K562 (cell line): ENCODE results near the gene MBP. TPM values are rescaled to one million over a fixed set of nuclear protein-coding genes. Genes with fewer than 3 reads are reported as not detected.

Source experiments
- ATAC-seq: fragments of 200-7000 bp; cut with Tn5 transposase; 3 replicates; pipeline ENCODE4 v1.9.1; 2020; ENCODE audit warnings: moderate library complexity
- BruUV-seq: library from RNA; stranded (reverse); fragments of 400-500 nt; replicated peaks from 2 replicates; lab custom pipeline; 2021; lab: Mats Ljungman, UMichigan
- CTCF ChIA-PET: fragments of 300-600 bp; formaldehyde crosslinking; extraction: SDS; loops from one replicate; lab custom pipeline; 2021; ENCODE audit warnings: low intra/inter-chr PET ratio; lab: Yijun Ruan, JAX
- POLR2A ChIA-PET: fragments of 300-600, 350-650 bp; sonication (Branson Sonifier 250); formaldehyde crosslinking; extraction: SDS; loops from one replicate; lab custom pipeline; 2021; ENCODE audit warnings: antibody characterized with exemption, inconsistent platforms; lab: Yijun Ruan, JAX
- DNase-seq, 4 experiments: peaks; one replicate each; pipeline versions ENCODE4 v3.0.0 to v3.0.0-alpha.2; 2011 to 2018; ENCODE audit warnings: low spot score in 3 of 4, mixed read lengths in 3 of 4; ENCODE audit errors: extremely low read depth in 1 of 4
- FAIRE-seq: peaks from 2 replicates; lab custom pipeline; 2011; peaks lifted over from hg19 to GRCh38; lab: Jason Lieb, UNC
- H2AFZ ChIP-seq: 2 replicates; pipeline ENCODE4 v1.6.0; 2011; ENCODE audit warnings: low read depth, low read length, control low read depth, inconsistent platforms
- H3K27ac ChIP-seq: fragments of 200-600 bp; 3 replicates; pipeline ENCODE4 v1.8.0; 2011; ENCODE audit warnings: low read depth, mild to moderate bottlenecking, control low read depth, inconsistent platforms, low read length, moderate library complexity, mixed read lengths; ENCODE audit errors: extremely low read depth
- H3K27me3 ChIP-seq, 2 experiments: fragments of 300-600 bp in 1 of 2; 2 replicates in 1 of 2; 3 replicates in 1 of 2; pipeline versions ENCODE4 v1.6.0 to v1.8.0; 2011; ENCODE audit warnings: inconsistent platforms in 2 of 2, low read length in 2 of 2, mild to moderate bottlenecking in 1 of 2, mixed read lengths in 1 of 2, moderate library complexity in 1 of 2; ENCODE audit not compliant: control insufficient read depth in 2 of 2, insufficient read depth in 2 of 2
- H3K36me3 ChIP-seq: fragments of 300-600 bp; 3 replicates; pipeline ENCODE4 v1.8.0; 2011; ENCODE audit warnings: mild to moderate bottlenecking, low read length, inconsistent platforms; ENCODE audit not compliant: control insufficient read depth, insufficient read depth
- H3K4me1 ChIP-seq, 2 experiments: fragments of 200-600 bp in 1 of 2; replicated peaks in 1 of 2; 2 replicates in 1 of 2; 3 replicates in 1 of 2; pipeline versions ENCODE4 v1.5.1 to v1.8.0; 2011; ENCODE audit warnings: inconsistent platforms in 2 of 2, low read length in 2 of 2, mild to moderate bottlenecking in 1 of 2, mixed read lengths in 1 of 2, moderate library complexity in 1 of 2; ENCODE audit not compliant: control insufficient read depth in 2 of 2, insufficient read depth in 2 of 2
- H3K4me2 ChIP-seq: 2 replicates; pipeline ENCODE4 v1.6.1; 2011; ENCODE audit warnings: low read length, control low read depth, inconsistent platforms, mixed read lengths; ENCODE audit not compliant: insufficient read depth
- H3K4me3 ChIP-seq: fragments of 200-600 bp; sonication (generic), shearing (Covaris generic); 2 replicates; pipeline ENCODE4 v1.5.1; 2016; ENCODE audit warnings: control low read depth, inconsistent platforms
- H3K79me2 ChIP-seq: fragments of 200-600 bp; 3 replicates; pipeline ENCODE4 v1.8.0; 2011; ENCODE audit warnings: low read length, inconsistent platforms; ENCODE audit not compliant: control insufficient read depth, insufficient read depth
- H3K9ac ChIP-seq, 2 experiments: 2 replicates each; pipeline versions ENCODE4 v1.6.0 to v1.6.1; 2011; ENCODE audit warnings: low read depth in 2 of 2, low read length in 2 of 2, control low read depth in 1 of 2, inconsistent platforms in 1 of 2, mild to moderate bottlenecking in 1 of 2, mixed read lengths in 1 of 2; ENCODE audit not compliant: insufficient read depth in 1 of 2
- H3K9me1 ChIP-seq: one replicate; pipeline ENCODE4 v1.6.0; 2011; ENCODE audit warnings: inconsistent platforms, mild to moderate bottlenecking, low read length, moderate library complexity; ENCODE audit not compliant: control insufficient read depth, insufficient read depth
- H3K9me3 ChIP-seq: replicated peaks from 2 replicates; pipeline ENCODE4 v1.5.1; 2011; ENCODE audit warnings: low read depth, low read length, inconsistent platforms; ENCODE audit not compliant: control insufficient read depth, insufficient read depth
- H4K20me1 ChIP-seq: replicated peaks from 2 replicates; pipeline ENCODE4 v1.6.1; 2011; ENCODE audit warnings: low read length, inconsistent platforms, mixed read lengths; ENCODE audit not compliant: control insufficient read depth, insufficient read depth
- COPS2 ChIP-seq: fragments of 450-650 bp; conservative IDR thresholded peaks from 2 replicates; pipeline ENCODE4 v1.6.1; 2016; ENCODE audit warnings: mild to moderate bottlenecking, moderate library complexity
- EP400 ChIP-seq: fragments of 450-650 bp; IDR thresholded peaks from 2 replicates; pipeline ENCODE4 v1.6.1; 2017; ENCODE audit warnings: antibody characterized with exemption, mild to moderate bottlenecking, moderate library complexity
- ESRRB ChIP-seq: fragments of 250-450 bp; sonication (Bioruptor Pico); IDR thresholded peaks from 2 replicates; pipeline ENCODE4 v1.5.0; 2020; ENCODE audit warnings: mild to moderate bottlenecking, moderate library complexity, borderline replicate concordance
- HNRNPUL1 ChIP-seq: fragments of 200-400 bp; formaldehyde crosslinking; IDR thresholded peaks from 2 replicates; pipeline ENCODE4 v1.6.1; 2017; ENCODE audit warnings: low read length
- MAFF ChIP-seq: IDR thresholded peaks from 2 replicates; pipeline ENCODE4 v1.6.1; 2012; ENCODE audit warnings: low read length, improper control_type of control experiment
- MCM3 ChIP-seq: fragments of 450-650 bp; IDR thresholded peaks from 2 replicates; pipeline ENCODE4 v1.6.1; 2016
- MTA2 ChIP-seq: fragments of 450-650 bp; IDR thresholded peaks from 2 replicates; pipeline ENCODE4 v1.6.1; 2016; ENCODE audit warnings: low read depth
- POLR2AphosphoS5 ChIP-seq: IDR thresholded peaks from 2 replicates; pipeline ENCODE4 v1.6.1; 2011; ENCODE audit warnings: mild to moderate bottlenecking, low read depth, low read length, moderate library complexity; ENCODE audit not compliant: control insufficient read depth, insufficient read depth
- RBM15 ChIP-seq: fragments of 200-400 bp; formaldehyde crosslinking; IDR thresholded peaks from 2 replicates; pipeline ENCODE4 v1.6.1; 2018; ENCODE audit warnings: mild to moderate bottlenecking, low read length, moderate library complexity; ENCODE audit not compliant: insufficient read depth
- RFX1 ChIP-seq: fragments of 450-650 bp; IDR thresholded peaks from 2 replicates; pipeline ENCODE4 v1.6.1; 2016; ENCODE audit warnings: mild to moderate bottlenecking, moderate library complexity
- SLC30A9 ChIP-seq: fragments of 250-450 bp; sonication (Bioruptor Pico); IDR thresholded peaks from 2 replicates; pipeline ENCODE4 v1.8.0; 2022; ENCODE audit warnings: mild to moderate bottlenecking, moderate library complexity
- SNRNP70 ChIP-seq: fragments of 200-400 bp; formaldehyde crosslinking; optimal IDR thresholded peaks from 2 replicates; pipeline ENCODE3; 2017; ENCODE audit warnings: low read depth, low read length
- ZBTB8A ChIP-seq: fragments of 450-650 bp; IDR thresholded peaks from 2 replicates; pipeline ENCODE4 v1.6.1; 2018; ENCODE audit warnings: mild to moderate bottlenecking, moderate library complexity; ENCODE audit not compliant: partially characterized antibody
- ZNF253 ChIP-seq: fragments of 250-450 bp; sonication (Bioruptor Pico); conservative IDR thresholded peaks from 2 replicates; pipeline ENCODE4 v1.6.1; 2021; ENCODE audit warnings: mild to moderate bottlenecking
- ZNF551 ChIP-seq: fragments of 250-450 bp; sonication (Bioruptor Pico); IDR thresholded peaks from 2 replicates; pipeline ENCODE4 v1.5.0; 2021; ENCODE audit warnings: mild to moderate bottlenecking, moderate library complexity
- ZNF707 ChIP-seq: fragments of 250-450 bp; sonication (Bioruptor Pico); conservative IDR thresholded peaks from 2 replicates; pipeline ENCODE4 v1.8.0; 2022; ENCODE audit warnings: inconsistent platforms, mild to moderate bottlenecking, moderate library complexity
- WGBS: fragments of 100-300 bp; shearing (Covaris generic); methylation state at CpG from one replicate; pipeline ENCODE4 v1.1.6; 2016; ENCODE audit warnings: low coverage, mixed read lengths; ENCODE audit not compliant: insufficient coverage; ENCODE audit errors: missing lambda C conversion rate; 5-methylcytosine and 5-hydroxymethylcytosine counted together
- in situ Hi-C: fragments of 300-500 bp; cut with MboI; formaldehyde crosslinking; loops from 4 replicates; pipeline ENCODE4 v1.15.0; 2018; ENCODE audit warnings: inconsistent platforms, mixed read lengths
- intact Hi-C: fragments of 100-400 bp; cut with micrococcal nuclease; formaldehyde crosslinking; loops from 2 replicates; pipeline ENCODE4 v1.14.2; 2022
- polyA plus RNA-seq, 8 experiments: library from polyadenylated mRNA; depleted of rRNA in 4 of 8; stranded (reverse) in 5 of 8; unstranded in 3 of 8; fragments of >200 nt; fragmentation: Nextera tagmentation in 2 of 8; fragmentation: Illumina TruSeq in 1 of 8; extraction: Ambion mirVana in 2 of 8; extraction: Trizol in 1 of 8; gene quantifications; 2 replicates each; pipeline versions ENCODE4 v1.2.1 to v1.2.3, GENCODE V29; 2011 to 2014; ENCODE audit warnings: inconsistent platforms in 1 of 8, missing spikeins in 1 of 8
- total RNA-seq, 7 experiments: library from RNA; depleted of rRNA in 6 of 7; stranded (reverse); fragments of >200 nt in 6 of 7; fragmentation: Illumina TruSeq in 2 of 7; extraction: Trizol in 2 of 7; gene quantifications; 2 replicates each; pipeline versions ENCODE4 v1.2.1 to v1.2.3, GENCODE V29; 2011 to 2021; ENCODE audit warnings: low replicate concordance in 1 of 7
- TF ChIP-seq, protein P1 (sequence below): fragments of 450-650 bp; formaldehyde crosslinking; IDR thresholded peaks from 2 replicates; pipeline ENCODE4 v1.4.0; 2020; ENCODE audit warnings: mild to moderate bottlenecking

The MBP gene
- total and polyA plus RNA-seq, 9 of the 15 experiments (the other 6 are each of a cell fraction or from before 2014, with no cell fraction given) = 0.09 TPM; not detected in 8

DNA sequence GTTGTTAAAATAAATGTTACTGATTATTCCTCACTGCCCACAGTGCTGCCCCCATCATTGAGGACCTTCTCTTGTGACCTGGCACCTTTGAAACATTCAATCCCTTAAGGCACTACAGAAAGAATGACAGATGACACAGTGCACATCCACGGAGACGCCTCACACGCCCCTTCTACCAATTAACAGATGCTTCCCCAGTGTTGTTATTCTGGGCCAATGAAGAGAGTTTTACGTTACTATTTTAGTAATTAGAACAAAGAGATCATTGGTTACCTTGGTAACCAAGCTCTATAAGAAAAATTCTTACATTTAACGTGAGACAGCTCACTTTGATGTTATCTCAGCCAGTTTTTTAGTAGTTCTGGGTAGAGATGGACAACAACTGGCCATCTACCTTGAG, 158.2 kb downstream of the MBP start:
- no TSS peak for BruUV-seq
- intact Hi-C loops = no loop called here
- no peaks in the 10 kb centered on the region; a peak in 1 of 5 replicates for H3K4me1 ChIP-seq
- DNase-seq (no peak), FAIRE-seq (no peak), ATAC-seq (no peak)
- ChIA-PET CTCF (no interaction called here), POLR2A (interaction anchor here (0.6 kb wide), 1 partner anchor 1533 kb away, joined by 3 read pairs; no protein-coding TSS in a partner anchor)
- no peaks in the 10 kb centered on the region for H3K36me3 ChIP-seq
- in situ Hi-C loops = no loop called here
- no peak overlapping the region for H3K4me3 ChIP-seq
- H3K79me2 ChIP-seq = no peaks in the 10 kb centered on the region
- H3K27ac ChIP-seq = no peak overlapping the region
- H3K9ac ChIP-seq = no peak overlapping the region
- H3K4me2 ChIP-seq = no peak overlapping the region
- H3K27me3 ChIP-seq = peaks cover 0 to 5% of the 10 kb centered on the region in 2 experiments; a peak in 2 of 5 replicates
- no peak overlapping the region for H2AFZ ChIP-seq
- TF ChIP-seq ZNF551 (CRISPR knock-in tag) = no peak
- TF ChIP-seq RFX1 = peak; percentile 19; the same call in 1 of the 2 replicates
- H4K20me1 ChIP-seq = no peaks in the 10 kb centered on the region
- H3K9me3 ChIP-seq = no peaks in the 10 kb centered on the region
- no peaks in the 10 kb centered on the region for H3K9me1 ChIP-seq
- 82% methylated on average over 5 of the region's 5 CpGs for whole genome bisulfite sequencing

DNA sequence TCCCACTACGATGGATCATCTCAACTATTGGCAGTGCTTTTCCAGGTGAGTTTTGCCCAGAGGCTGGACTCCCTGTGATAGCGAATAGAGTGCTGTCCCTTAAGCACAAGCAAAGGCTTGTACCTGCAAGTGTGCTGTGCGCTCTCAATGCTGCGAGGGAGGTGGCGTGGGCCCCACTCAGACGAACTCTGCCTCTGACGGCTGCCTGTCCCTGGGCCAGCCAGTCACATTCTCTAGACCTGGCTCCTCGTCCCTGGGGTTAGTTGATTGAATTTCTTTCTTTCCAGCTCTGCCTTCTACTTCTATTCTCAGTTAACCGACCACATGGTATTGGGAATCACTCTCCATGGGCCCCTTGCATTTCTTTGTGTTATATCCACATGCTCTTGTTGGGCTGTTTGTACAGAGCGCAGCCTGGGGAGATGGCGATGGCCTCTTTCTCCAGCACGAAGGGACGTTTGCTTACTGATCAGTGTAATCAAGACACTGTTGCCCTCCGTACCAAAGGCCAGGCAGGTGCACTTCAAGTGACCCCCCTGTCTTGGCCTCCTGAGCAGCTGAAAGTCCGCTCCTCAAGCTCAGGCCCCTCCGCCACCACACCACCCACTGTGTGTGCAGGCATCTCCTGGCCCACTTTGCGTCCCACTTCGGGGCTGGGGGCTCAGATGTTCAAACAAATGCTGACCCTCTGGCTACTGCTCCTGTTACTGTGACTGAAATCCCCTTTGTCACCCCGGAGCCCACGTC, 158.9 kb downstream of the MBP start:
- H3K4me1 ChIP-seq = no peaks in the 10 kb centered on the region; a peak in 1 of 5 replicates
- ChIA-PET POLR2A (no interaction called here), CTCF (no interaction called here)
- H3K27me3 ChIP-seq = no peaks in the 10 kb centered on the region; a peak in 1 of 5 replicates
- no peak overlapping the region for H3K4me3 ChIP-seq
- H3K9ac ChIP-seq = peak overlapping the region in 1 of 2 experiments; percentile 35; a peak in 1 of 4 replicates
- H4K20me1 ChIP-seq = no peaks in the 10 kb centered on the region
- in situ Hi-C loops (no loop called here), intact Hi-C loops (no loop called here)
- no TSS peak for BruUV-seq
- DNase-seq = no peak
- no peak overlapping the region for H3K27ac ChIP-seq
- WGBS = 64% methylated on average over 9 of the region's 20 CpGs
- no peaks in the 10 kb centered on the region for H3K36me3 ChIP-seq
- FAIRE-seq = no peak
- ATAC-seq = no peak
- no peaks in the 10 kb centered on the region for H3K9me1 ChIP-seq
- no peaks in the 10 kb centered on the region for H3K9me3 ChIP-seq
- H3K79me2 ChIP-seq = no peaks in the 10 kb centered on the region
- no peak overlapping the region for H2AFZ ChIP-seq
- H3K4me2 ChIP-seq = no peak overlapping the region
- TF ChIP-seq SLC30A9 (no peak), MAFF (no peak), EP400 (no peak), POLR2AphosphoS5 (no peak), RBM15 (no peak), MTA2 (no peak), ZNF707 (CRISPR knock-in tag) (no peak), ZBTB8A (no peak), ESRRB (CRISPR knock-in tag) (no peak), HNRNPUL1 (no peak), ZNF253 (CRISPR knock-in tag) (no peak), SNRNP70 (no peak), COPS2 (no peak), MCM3 (no peak)
- TF ChIP-seq, protein P1, sequence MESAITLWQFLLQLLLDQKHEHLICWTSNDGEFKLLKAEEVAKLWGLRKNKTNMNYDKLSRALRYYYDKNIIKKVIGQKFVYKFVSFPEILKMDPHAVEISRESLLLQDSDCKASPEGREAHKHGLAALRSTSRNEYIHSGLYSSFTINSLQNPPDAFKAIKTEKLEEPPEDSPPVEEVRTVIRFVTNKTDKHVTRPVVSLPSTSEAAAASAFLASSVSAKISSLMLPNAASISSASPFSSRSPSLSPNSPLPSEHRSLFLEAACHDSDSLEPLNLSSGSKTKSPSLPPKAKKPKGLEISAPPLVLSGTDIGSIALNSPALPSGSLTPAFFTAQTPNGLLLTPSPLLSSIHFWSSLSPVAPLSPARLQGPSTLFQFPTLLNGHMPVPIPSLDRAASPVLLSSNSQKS = no peak
